Measurements from ENCODE around the gene SLC15A3.

GRCh38 chr11:60890696-60891095 is 61.3 kb downstream of the SLC15A3 start:
- TF ChIP-seq EZH2phosphoT487 (IDR thresholded peaks at IDR 0.05; ENCODE audit: borderline replicate concordance, low read depth) (no peak), FOXM1 (IDR thresholded peaks at IDR 0.05; ENCODE audit: low read depth) (no peak), JUND (IDR thresholded peaks at IDR 0.05) (no peak), GATA2 (CRISPR knock-in tag; IDR thresholded peaks at IDR 0.05) (no peak), USF1 (IDR thresholded peaks at IDR 0.05; ENCODE audit: borderline replicate concordance, low read depth) (no peak), TCF12 (IDR thresholded peaks at IDR 0.05) (no peak)
- TF ChIP-seq, protein P1, sequence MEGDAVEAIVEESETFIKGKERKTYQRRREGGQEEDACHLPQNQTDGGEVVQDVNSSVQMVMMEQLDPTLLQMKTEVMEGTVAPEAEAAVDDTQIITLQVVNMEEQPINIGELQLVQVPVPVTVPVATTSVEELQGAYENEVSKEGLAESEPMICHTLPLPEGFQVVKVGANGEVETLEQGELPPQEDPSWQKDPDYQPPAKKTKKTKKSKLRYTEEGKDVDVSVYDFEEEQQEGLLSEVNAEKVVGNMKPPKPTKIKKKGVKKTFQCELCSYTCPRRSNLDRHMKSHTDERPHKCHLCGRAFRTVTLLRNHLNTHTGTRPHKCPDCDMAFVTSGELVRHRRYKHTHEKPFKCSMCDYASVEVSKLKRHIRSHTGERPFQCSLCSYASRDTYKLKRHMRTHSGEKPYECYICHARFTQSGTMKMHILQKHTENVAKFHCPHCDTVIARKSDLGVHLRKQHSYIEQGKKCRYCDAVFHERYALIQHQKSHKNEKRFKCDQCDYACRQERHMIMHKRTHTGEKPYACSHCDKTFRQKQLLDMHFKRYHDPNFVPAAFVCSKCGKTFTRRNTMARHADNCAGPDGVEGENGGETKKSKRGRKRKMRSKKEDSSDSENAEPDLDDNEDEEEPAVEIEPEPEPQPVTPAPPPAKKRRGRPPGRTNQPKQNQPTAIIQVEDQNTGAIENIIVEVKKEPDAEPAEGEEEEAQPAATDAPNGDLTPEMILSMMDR (IDR thresholded peaks at IDR 0.05) = no peak
- TF ChIP-seq, protein P2, sequence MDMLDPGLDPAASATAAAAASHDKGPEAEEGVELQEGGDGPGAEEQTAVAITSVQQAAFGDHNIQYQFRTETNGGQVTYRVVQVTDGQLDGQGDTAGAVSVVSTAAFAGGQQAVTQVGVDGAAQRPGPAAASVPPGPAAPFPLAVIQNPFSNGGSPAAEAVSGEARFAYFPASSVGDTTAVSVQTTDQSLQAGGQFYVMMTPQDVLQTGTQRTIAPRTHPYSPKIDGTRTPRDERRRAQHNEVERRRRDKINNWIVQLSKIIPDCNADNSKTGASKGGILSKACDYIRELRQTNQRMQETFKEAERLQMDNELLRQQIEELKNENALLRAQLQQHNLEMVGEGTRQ (IDR thresholded peaks at IDR 0.05; ENCODE audit: borderline replicate concordance, low read depth, low read length) = no peak

All from SK-N-SH (cell line).